Femur (tissue), 1 donor: ENCODE results near the gene CDC42BPB.

Source experiments
- DNase-seq: peaks from one replicate; pipeline ENCODE4 v3.0.0-alpha.2; 2017

The CDC42BPB gene

DNA sequence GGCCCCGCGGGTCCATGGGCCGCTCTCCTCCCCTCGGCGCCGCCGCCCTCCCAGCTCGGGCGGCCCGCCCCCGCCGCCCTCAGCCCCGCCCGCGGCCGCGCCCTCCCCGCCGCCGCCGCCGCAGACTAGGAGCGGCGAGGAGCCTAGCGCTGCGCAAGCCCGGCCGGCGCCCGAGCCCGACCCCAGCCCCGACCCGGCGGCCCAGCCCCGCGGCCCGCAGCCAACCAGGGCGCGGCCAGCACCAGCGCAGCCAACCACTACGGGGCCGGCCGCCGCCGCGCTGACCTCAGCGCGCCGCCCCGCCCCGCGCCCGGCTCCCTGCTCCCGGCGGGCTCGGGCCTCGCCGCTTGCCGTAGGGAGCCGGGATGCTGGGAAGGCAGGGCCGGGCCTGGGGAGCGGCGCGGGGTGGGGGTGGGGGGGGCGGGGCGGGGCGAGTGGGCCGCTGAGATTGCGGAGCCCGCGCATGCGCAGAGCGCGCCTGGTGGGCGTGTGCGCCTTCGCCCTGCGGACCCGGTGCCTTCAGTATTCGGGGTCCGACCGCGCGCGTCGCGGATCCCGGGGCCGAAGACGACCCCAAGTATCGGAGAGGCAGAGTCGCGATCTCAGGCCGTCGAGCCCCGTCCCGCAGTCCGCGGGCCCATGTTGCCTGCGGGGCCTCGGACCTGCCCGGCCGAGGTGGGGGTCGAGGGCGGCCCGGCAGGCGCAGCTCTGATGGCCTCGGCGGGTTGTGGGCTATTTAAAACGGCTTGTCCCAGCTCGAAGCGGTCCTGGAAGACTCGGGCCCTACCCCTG is at the start of gene CDC42BPB:
Gene CDC42BPB (minus strand): TSS at position 178 of the 792 bp plus-strand sequence. CDS start 376 bp downstream, outside the sequence.
- peak; percentile 94 for DNase-seq

GRCh38 chr14:103105580-103106150 is 48.3 kb upstream of the CDC42BPB start:
- no peak for DNase-seq

GRCh38 chr14:103104654-103105452 is 47.5 kb upstream of the CDC42BPB start:
- peak; percentile 69 for DNase-seq

- DNase-seq = no peak
Observed at GRCh38 chr14:103104389-103104653, 47.0 kb upstream of the CDC42BPB start.

DNA sequence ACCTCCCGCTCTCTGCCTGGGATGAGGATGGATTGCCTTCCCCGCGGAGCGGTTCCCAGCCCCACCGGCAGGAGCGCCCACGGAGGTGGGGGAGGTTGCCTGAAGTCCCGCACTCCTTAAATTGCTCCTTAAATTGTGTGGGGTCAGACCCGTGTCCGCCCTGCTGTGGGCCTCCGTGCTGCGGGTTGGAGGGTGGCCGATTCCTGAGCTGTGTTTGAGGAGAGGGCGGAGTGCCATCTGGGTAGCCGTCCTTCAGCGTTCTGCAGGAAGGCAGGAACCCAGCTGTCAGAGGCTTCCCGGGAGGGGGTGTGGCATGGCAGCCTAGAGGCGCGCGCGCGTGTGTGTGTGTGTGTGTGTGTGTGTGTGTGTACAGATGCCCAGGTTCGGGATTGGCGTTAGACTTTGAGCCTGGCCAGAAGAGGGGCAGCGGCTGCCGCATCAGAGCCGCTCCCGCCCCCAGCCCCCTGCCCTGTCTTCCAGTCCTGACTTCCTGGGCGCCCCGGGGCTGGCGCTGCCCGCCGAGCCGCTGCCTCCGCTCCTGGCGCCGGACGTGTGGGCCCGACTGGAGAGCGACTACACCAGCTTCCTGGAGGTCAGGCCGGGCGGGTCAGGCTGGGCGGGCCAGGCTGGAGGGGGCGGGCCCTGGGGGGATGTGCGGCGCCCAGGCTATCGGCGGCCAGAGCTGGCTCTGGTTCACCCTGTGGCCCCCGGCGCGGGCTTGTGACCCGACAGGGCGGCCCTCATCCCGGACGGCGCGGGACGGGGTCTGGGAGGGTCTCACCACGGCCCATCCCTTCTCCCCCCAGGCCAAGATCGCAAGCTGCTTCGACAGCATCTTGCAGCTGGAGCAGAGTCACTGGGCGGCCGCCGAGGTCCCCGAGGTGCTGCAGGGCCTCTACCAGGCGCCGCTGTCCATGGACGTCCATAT is 46.4 kb upstream of the CDC42BPB start:
- peak; percentile 83 for DNase-seq

DNA sequence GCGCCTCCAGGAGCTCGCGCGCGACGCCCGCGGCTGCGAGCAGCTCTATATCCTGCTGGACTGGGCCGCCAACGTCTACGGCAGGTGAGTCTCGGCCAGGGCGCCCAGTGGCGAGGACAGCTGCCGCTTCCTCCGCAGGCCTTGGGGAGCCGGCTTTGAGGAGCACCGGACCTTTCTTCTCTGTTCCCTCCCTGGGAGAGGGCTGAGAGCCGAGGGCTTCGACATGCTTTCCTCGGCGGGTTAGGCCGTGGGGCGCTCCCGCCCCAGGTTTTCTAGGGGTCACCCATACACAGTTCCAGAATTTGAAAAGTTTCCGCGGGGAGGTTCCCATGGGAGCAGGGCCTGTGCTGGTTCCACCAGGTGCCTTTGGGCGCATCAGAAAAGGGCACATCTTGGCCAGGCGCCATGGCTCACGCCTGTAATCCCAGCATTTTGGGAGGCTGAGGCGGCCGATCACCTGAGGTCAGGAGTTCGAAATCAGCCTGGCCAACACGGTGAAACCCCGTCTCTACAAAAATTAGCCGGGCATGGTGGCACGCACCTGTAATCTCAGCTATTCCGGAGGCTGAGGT is 45.4 kb upstream of the CDC42BPB start:
- no peak for DNase-seq

- DNase-seq = no peak
Observed at GRCh38 chr14:103101963-103102688, 44.8 kb upstream of the CDC42BPB start.

GRCh38 chr14:103101257-103101962 is 44.1 kb upstream of the CDC42BPB start:
- no peak for DNase-seq

- no peak for DNase-seq
Observed at GRCh38 chr14:103100281-103101121, 43.2 kb upstream of the CDC42BPB start.

DNA sequence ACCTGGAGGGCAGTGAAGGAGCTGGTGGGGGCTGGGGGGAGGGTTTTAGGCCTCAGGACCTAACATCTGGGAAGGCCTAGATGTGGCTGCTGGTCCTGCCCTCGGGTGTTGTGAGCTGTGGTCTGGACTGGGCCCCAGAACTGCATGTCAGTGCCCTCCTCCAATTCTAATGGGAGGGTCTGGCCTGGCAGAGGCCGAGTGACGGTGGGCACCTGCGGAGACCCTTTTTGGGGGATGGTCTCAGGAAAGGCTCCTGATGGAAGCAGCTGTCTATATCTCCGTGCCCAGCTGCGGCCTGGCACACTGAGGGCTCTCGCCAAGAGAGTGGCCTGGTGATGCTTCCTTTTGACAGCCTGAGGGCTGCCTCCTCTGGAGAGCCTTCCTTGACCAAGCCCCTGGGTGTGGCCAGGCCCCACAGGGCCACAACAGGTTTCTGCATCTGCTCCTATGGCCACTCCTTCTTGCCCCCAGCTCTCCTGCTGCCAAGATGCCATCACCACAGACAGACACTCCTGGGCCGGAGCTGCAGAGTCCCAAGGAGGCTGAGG is 42.5 kb upstream of the CDC42BPB start:
- DNase-seq = no peak

GRCh38 chr14:103099081-103099732 is 41.9 kb upstream of the CDC42BPB start:
- DNase-seq = no peak

DNA sequence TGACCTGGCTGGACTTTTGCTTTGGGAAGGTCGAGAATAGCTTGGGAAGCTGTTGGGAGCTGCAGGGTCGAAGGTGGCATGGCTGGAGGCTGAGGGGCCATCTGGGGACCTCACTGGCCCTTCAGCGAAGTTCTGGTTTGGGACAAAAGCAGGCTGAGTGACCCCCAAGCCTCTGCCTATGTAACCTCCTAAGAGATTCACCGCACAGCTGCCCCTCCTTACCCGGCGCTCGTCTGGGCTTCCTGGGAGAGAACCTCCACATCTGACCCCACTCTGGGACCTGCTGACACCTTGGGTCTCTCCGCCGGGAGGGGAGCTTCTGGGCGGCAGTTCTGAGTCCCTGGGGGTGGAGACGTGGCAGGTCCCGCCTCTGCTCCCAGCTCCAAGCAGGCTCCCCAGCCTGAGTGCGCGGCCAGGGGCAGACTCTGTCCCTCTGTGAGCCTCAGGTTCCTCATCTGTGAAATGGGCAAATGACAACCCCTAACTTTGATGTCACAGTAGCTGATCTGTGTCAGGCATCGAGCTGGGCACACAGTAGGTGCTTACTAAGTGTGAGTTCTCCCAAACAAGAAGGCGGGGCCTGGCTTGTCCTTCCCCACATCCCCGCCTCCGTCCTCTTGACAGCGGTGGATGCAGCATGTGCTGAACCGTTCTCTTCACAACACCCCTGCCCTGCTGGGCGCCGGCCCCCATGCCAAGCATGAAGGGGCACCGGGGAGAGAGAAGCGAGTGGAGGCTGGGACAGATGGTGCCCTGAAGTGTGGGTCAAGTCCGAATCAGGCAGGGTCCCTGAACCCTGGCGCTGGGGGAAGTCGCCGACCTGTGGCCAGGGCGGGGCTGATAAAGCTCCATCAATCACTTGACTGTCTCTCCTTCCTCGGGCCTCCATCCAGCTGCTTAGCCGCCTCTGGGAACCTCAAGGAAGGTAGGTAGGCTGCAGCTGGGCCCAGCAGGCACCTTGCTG is 40.9 kb upstream of the CDC42BPB start:
- no peak for DNase-seq

DNA sequence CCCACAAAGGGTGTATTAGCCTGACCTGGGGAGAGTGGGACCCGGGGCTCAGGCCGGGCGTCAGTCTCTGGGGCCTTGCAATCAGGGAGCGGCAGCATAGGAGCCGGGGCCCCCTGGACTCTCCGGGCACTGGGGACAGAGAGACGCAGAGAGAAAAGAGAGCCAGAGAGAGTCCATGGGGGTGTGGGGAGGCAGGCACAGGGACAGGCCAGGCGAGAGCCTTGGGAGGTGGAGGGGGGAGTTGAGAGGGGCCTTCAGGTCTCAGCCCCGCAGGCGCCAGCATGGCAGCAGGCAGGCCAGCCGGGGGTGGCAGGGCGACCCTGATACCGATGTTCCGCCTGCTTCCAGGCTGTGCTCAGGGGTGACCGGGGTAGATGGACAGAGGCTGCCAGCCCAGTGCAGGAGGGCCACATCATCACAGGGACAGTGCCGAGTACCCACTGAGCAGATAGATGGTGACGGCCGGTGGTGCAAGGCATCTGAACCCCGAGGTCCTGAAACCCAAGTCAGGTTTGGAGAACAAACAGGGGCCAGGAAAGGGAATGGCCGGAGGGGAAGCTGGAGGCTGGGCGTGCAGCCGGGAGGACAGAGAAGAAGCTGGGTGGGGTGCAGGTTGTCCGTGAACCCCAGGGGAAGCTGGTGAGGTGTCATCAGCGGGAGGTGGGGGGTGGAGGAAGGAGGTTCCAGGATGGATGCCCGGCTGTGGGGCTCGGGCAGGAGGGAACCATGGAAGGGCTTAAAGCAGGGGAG is 40.1 kb upstream of the CDC42BPB start:
- DNase-seq = no peak

GRCh38 chr14:103096387-103096786 is 39.0 kb upstream of the CDC42BPB start:
- no peak for DNase-seq

GRCh38 chr14:103095210-103095778 is 37.9 kb upstream of the CDC42BPB start:
- no peak for DNase-seq

- DNase-seq = no peak
Observed at GRCh38 chr14:103094406-103095209, 37.3 kb upstream of the CDC42BPB start, which contains the start of gene EXOC3L4. EXOC3L4 (plus strand) TSS chr14:103094725; CDS start chr14:103100220, 5,495 bp downstream.
